22Rv1 (cell line): ENCODE data around the gene THOC5.
"Not testable (repeated sequence)": the region's sequence is repeated elsewhere in the genome, so short reads cannot be mapped to it uniquely, and the experiment has no call there.

Experiments
- H3K27ac ChIP-seq: fragments of 450-650 bp; 2 replicates; pipeline ENCODE4 v1.5.1; 2017
- CTCF ChIP-seq: fragments of 450-650 bp; IDR thresholded peaks from 2 replicates; pipeline ENCODE4 v1.5.1; 2017; ENCODE audit warnings: mild to moderate bottlenecking
- ZFX ChIP-seq: fragments of 450-650 bp; IDR thresholded peaks from 2 replicates; pipeline ENCODE4 v1.6.1; 2017; ENCODE audit warnings: antibody characterized with exemption, borderline replicate concordance

The THOC5 gene

DNA sequence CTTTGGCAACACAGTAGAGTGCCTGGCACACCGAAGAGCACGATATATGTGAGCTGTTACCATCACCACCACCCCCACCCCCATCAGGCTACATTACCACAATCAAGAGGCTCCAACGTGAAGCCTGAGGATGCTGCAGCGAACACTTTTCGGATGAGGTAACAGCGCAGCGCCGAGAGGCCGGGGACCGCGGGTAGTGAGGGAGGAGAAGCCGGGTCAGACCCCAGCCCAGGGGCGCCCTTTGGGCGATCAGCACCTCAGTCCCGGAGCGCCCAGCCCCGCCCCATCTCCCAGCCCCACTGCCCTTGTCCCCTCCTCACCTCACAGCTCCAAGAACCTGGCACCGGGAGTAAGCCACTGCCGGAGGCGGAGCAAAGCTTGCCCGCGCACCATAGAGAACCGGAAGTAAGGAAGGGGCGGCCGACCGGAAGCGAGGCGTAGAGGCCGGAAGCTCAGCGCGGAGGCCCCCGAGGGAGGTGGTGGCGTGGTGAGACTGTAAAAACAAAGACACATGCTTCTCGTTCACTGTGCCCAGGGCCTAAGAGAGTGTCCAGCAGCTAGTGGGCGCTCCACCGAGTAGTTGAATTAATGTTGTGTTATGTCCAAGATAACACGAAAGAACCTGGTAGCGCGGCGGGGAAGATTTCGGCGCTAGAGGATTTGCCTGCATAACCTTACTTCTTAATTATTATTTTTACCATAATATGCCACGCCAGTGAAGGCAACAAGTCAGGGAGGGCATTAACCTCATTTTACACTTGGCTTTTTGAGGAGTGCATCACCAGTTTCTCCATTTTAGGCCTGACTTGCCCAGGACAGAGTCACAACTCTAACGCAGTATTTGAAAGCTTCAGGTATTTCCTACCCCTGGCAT lies at the start of gene THOC5:
THOC5 (minus strand) TSS at position 407 of the 874 bp plus-strand sequence. CDS start 4,610 bp downstream, outside the sequence.
- H3K27ac ChIP-seq, result peak within 1 kb of the TSS; percentile 88
- TF ChIP-seq CTCF, result peak; percentile 89
- TF ChIP-seq ZFX, result no peak

DNA sequence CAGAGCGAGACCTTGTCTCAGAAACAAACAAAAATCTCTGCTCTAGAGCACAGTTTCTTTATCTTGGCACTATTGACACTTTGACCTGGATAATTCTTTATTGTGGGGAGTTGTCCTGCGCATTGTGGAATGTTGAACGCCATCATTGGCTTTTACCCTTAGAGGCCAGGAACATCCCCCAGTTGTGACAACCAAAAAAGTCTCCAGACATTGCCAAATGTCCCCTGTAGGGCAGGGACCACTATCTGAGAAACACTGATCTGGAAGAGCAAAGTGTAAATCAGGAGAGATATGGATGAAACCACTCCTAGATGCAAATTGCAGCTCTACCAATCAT lies 45.1 kb upstream of the THOC5 start:
- H3K27ac ChIP-seq, result no peak overlapping the region
- TF ChIP-seq ZFX (no peak), CTCF (no peak)

GRCh38 chr22:29597871-29598683 lies 44.5 kb upstream of the THOC5 start:
- H3K27ac ChIP-seq, result peak overlapping the region; percentile 71

DNA sequence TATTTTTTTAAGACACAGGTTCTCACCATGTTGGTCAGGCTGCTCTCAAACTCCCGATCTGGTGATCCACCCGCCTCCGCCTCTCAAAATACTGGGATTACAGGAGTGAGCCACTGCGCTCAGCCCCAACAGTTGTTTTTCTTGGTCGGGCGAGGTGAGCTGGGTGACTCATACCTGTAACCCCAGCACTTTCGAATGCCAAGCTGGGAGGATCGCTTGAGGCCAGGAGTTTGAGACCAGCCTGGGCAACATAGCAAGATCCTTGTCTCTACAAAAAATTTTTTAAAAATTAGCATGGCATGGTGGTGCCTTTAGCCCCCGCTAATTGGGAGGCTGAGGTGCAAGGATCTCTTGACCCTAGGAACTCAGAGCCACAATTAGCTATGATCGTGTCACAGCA lies 42.9 kb upstream of the THOC5 start:
- peak overlapping the region; percentile 71 for H3K27ac ChIP-seq
- TF ChIP-seq ZFX (no peak), CTCF (no peak)

DNA sequence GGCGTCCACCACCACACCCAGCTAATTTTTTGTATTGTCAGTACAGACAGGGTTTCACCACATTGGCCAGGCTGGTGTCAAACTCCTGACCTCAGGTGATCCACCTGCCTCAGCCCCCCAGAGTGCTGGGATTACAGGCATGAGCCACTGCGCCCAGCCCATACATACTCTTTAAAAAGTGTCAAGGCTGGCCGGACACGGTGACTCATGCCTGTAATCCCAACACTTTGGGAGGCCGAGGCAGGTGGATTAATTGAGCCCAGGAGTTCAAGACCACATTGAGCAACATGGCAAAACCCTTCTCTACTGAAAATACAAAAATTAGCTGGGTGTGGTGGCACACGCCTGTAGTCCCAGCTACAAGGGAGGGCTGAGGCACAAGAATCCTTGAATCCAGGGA lies 40.9 kb upstream of the THOC5 start:
- not testable (repeated sequence) for H3K27ac ChIP-seq

DNA sequence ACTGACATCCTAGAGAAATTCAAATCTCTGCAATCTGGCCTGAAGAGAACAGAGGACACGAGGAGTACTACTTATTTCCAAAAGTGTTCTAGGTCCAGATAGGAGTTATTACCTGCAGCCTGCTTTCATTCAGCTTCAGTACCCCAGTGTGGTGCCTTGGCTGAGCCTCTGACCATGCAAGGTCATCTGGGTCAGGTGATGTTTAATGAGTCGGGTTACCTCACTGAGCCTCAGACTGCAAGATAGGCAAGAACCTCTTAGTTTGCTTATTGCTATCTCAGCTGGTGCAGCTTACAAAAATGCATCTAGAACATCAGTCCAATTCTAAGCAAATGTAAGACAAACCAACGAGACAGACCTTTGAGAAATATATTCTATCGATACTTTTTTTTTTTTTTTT lies 40.4 kb upstream of the THOC5 start:
- TF ChIP-seq ZFX, result no peak
- no peak for TF ChIP-seq CTCF
- no peak overlapping the region for H3K27ac ChIP-seq

DNA sequence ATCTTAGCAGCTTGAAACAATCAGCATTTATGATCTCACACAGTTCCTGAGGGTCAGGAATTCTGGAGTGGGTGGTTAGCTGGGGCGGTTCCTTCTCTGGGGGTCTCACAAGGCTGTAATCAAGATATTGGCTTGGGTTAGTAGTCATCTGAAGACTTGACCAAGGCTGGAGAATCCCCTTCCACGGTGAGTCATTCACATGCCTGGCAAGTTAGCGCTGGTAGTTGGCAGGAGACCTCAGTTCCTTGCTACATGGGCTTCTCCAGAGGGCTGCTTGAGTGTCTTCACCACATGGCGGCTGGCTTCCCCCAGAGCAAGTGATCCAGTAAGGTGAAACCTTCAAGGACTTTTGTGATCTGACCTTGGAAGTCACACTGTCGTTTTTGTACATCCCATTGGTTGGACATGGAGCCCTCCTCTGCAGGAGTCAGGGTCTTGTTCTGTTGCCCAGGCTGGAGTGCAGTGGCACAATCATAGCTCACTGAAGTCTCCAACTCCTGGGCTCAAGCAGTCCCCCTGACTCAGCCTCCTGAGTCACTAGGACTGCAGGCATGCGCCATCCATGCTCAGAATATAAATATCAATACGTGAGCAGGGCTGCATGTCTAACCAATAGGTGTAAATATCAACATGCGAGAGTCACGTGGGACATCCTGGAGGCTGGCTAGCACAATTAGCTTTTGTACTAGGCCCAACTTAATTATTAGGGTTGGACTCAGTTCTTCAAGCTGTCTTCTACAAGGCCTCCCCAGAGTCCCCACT lies 34.6 kb upstream of the THOC5 start:
- no peak for TF ChIP-seq ZFX
- TF ChIP-seq CTCF, result no peak
- H3K27ac ChIP-seq, result no peak overlapping the region

GRCh38 chr22:29586193-29586705 lies 32.7 kb upstream of the THOC5 start:
- H3K27ac ChIP-seq, result not testable (repeated sequence)
